Lung (tissue), 12 donors: ENCODE measurements around the gene DCTN5. TPM values are rescaled to one million over a fixed set of nuclear protein-coding genes. Genes with fewer than 3 reads are reported as not detected.

Experiments used
- ATAC-seq: fragments of 200-7000 bp; cut with Tn5 transposase; one replicate; pipeline ENCODE4 v1.9.1; 2020; ENCODE audit warnings: moderate number of reproducible peaks; ENCODE audit not compliant: insufficient read depth, low FRiP score
- DNase-seq, 3 donors: peaks; one replicate each; pipeline ENCODE4 v3.0.0-alpha.2; 2013 to 2017
- H3K27ac ChIP-seq, 2 donors: one replicate each; pipeline ENCODE4 v1.5.1; 2013; ENCODE audit warnings: mild to moderate bottlenecking in 2 of 2, moderate library complexity in 2 of 2, control low read depth in 1 of 2, inconsistent platforms in 1 of 2, low read depth in 1 of 2, low read length in 1 of 2
- H3K27me3 ChIP-seq, 3 donors: one replicate each; pipeline ENCODE4 v1.5.1; 2013; ENCODE audit warnings: low read length in 2 of 3; ENCODE audit not compliant: control insufficient read depth in 3 of 3, insufficient read depth in 3 of 3
- H3K36me3 ChIP-seq, 4 donors: one replicate each; pipeline ENCODE4 v1.5.1; 2013; ENCODE audit warnings: low read length in 4 of 4, mild to moderate bottlenecking in 1 of 4, moderate library complexity in 1 of 4; ENCODE audit not compliant: control insufficient read depth in 4 of 4, insufficient read depth in 4 of 4
- H3K4me1 ChIP-seq, 5 donors: one replicate each; pipeline ENCODE4 v1.5.1; 2013; ENCODE audit warnings: low read length in 5 of 5, mild to moderate bottlenecking in 2 of 5, moderate library complexity in 1 of 5; ENCODE audit not compliant: control insufficient read depth in 5 of 5, insufficient read depth in 5 of 5
- H3K4me3 ChIP-seq: one replicate; pipeline ENCODE4 v1.5.1; 2013; ENCODE audit warnings: mild to moderate bottlenecking, control low read depth, moderate library complexity
- H3K9ac ChIP-seq, 2 donors: one replicate each; pipeline ENCODE4 v1.5.1; 2013; ENCODE audit warnings: low read length in 2 of 2, control low read depth in 1 of 2; ENCODE audit not compliant: insufficient read depth in 1 of 2
- H3K9me3 ChIP-seq, 4 donors: one replicate each; pipeline ENCODE4 v1.5.1; 2013; ENCODE audit warnings: low read length in 3 of 4, mild to moderate bottlenecking in 1 of 4, moderate library complexity in 1 of 4; ENCODE audit not compliant: control insufficient read depth in 4 of 4, insufficient read depth in 3 of 4
- WGBS, 2 donors: extraction: QIAGEN DNeasy Blood & Tissue Kit; methylation state at CpG; one replicate each; pipeline ENCODE4 v1.1.7; 2013; 5-methylcytosine and 5-hydroxymethylcytosine counted together
- polyA plus RNA-seq, 2 donors: library from polyadenylated mRNA; stranded (reverse); fragments of 200-250 nt; gene quantifications; one replicate each; pipeline ENCODE4 v1.2.1, GENCODE V29; 2013
- total RNA-seq, 2 donors: library from RNA; depleted of rRNA in 1 of 2; stranded (reverse); fragments of >200 nt in 1 of 2; gene quantifications; one replicate each; pipeline ENCODE4 v1.2.1, GENCODE V29; 2014 to 2021
- TF ChIP-seq, protein P1 (sequence below): IDR thresholded peaks from 2 replicates; pipeline ENCODE4 v1.5.1; 2012; ENCODE audit warnings: mild to moderate bottlenecking; ENCODE audit errors: control extremely low read depth, extremely low read depth
- donor health status: control.
- donor health status: control.
- donor health status: Bipolar disorder and iron deficiency.
- donor health status: healthy.
- donor health status: DM: yes; HTN: yes; CAD: no.

Gene DCTN5
- total and polyA plus RNA-seq, 4 donors: 10.5 to 46.2 (median 34.7) TPM

DNA sequence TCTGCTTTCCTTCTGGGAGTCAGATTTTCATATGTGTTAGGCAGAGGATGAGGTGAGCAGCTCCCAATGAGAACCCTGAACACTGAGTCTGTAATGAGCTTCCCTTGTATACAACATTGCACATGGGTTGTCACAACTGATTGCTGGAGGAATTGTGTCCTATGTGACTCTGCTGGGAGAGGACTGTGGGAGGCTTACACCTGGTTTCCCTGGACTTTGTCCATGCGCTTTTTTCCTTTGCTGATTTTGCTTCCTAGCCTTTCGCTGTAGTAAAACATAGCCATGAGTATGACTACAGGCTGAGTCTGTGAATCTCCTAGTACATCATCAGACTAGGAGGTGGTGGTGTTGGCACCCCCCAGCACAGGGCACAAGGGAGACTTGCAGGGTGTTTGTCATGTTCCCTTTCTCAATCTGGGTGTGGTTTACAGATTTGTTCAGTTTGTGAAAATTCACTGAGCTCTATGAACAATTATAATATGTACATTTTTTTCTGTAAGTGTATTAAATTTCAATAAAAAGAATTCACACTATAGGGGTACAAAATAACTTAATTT is 35.7 kb downstream of the DCTN5 start:
- Histone ChIP-seq H3K4me3 (no peak overlapping the region), H3K4me1 (peaks cover 0 to 42% (median 8%) of the 10 kb centered on the region in 5 donors), H3K27me3 (no peaks in the 10 kb centered on the region), H3K9ac (no peak overlapping the region), H3K9me3 (no peaks in the 10 kb centered on the region), H3K36me3 (peaks cover 4 to 32% (median 14%) of the 10 kb centered on the region in 4 donors), H3K27ac (no peak overlapping the region)
- DNase-seq (no peak), ATAC-seq (no peak)
- WGBS, 2 donors: 96 to 100% methylated on average over 2 of the region's 2 CpGs
- TF ChIP-seq, protein P1, sequence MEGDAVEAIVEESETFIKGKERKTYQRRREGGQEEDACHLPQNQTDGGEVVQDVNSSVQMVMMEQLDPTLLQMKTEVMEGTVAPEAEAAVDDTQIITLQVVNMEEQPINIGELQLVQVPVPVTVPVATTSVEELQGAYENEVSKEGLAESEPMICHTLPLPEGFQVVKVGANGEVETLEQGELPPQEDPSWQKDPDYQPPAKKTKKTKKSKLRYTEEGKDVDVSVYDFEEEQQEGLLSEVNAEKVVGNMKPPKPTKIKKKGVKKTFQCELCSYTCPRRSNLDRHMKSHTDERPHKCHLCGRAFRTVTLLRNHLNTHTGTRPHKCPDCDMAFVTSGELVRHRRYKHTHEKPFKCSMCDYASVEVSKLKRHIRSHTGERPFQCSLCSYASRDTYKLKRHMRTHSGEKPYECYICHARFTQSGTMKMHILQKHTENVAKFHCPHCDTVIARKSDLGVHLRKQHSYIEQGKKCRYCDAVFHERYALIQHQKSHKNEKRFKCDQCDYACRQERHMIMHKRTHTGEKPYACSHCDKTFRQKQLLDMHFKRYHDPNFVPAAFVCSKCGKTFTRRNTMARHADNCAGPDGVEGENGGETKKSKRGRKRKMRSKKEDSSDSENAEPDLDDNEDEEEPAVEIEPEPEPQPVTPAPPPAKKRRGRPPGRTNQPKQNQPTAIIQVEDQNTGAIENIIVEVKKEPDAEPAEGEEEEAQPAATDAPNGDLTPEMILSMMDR: no peak

DNA sequence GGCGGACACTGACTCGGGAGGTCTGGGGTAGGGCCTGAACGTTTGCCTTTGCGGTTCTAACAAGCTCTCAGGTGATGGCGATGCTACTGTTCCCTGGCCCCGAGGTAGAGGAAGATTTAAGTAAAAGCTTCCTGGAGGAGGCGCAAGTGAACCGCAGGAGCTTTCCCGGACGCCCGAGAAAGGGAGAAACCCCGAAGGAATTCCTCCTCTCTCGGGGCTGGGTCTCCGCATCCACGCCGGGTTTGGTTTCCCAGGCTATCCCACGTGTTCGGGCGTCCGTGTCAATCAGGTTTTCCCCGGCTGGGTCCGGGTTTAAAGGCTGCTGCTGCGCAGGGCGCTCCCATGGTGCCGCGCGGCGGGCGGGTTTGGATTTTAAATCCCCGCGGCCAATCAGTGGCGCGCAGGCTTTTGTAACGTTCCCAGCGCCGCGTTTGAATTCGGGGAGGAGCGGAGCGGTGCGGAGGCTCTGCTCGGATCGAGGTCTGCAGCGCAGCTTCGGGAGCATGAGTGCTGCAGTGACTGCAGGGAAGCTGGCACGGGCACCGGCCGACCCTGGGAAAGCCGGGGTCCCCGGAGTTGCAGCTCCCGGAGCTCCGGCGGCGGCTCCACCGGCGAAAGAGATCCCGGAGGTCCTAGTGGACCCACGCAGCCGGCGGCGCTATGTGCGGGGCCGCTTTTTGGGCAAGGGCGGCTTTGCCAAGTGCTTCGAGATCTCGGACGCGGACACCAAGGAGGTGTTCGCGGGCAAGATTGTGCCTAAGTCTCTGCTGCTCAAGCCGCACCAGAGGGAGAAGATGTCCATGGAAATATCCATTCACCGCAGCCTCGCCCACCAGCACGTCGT is 37.4 kb downstream of the DCTN5 start, which contains the start of gene PLK1:
Gene PLK1 (plus strand): TSS at position 460 of the 844 bp plus-strand sequence. CDS start 44 bp downstream, at position 504.
- no peaks in the 10 kb centered on the region for H3K27me3 ChIP-seq
- DNase-seq (peak; percentile 88 to 91 (median 89)), ATAC-seq (peak; percentile 90)
- no peaks in the 10 kb centered on the region for H3K9me3 ChIP-seq
- peak within 1 kb of the TSS in 1 of 2 donors; percentile 24 for H3K9ac ChIP-seq
- TF ChIP-seq, protein P1: no peak
- peak within 1 kb of the TSS; percentile 51 for H3K4me3 ChIP-seq
- H3K4me1 ChIP-seq: peaks cover 0 to 37% (median 8%) of the 10 kb centered on the region in 5 donors
- H3K36me3 ChIP-seq: peaks cover 0 to 29% (median 19%) of the 10 kb centered on the region in 4 donors
- 1 to 2% methylated on average over 73 to 75 of the region's 75 CpGs for WGBS, 2 donors
- H3K27ac ChIP-seq: no peak within 1 kb of the TSS

DNA sequence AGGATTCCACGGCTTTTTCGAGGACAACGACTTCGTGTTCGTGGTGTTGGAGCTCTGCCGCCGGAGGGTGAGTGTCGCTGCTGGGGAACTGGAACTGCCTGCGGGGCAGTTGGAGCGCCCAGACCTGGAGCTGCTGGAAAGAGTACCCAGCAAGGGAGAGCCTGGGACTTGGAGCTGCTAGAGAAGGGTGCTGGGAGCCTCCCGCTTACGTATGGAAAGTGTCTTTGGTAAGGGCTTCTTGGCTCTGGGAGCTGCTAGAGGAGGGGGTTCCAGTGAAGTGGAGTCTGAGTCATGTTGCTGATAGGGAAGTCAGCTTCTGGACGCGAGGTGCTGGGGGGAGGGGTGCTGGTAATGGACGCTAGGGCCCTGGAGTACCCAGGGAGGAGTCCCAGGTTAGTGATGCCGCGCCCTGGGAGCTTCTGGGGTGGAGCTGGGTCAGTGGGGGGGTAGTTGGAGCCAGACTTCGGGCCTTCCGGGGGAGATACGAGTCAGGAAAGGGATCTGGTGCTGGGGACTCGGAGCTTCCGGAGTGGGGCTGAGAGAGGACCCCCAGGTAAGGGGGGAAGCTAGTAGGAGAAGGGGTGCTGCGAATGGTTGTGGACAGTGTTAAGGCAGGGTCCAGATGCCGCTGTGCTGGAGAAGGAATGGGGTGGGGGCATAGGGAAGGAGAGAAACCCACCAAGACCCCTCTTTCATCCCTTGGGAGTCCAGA is 38.2 kb downstream of the DCTN5 start:
- Histone ChIP-seq H3K36me3 (peaks cover 0 to 32% (median 23%) of the 10 kb centered on the region in 4 donors), H3K27ac (no peak overlapping the region), H3K4me1 (peaks cover 0 to 30% (median 8%) of the 10 kb centered on the region in 5 donors), H3K9me3 (no peaks in the 10 kb centered on the region), H3K4me3 (no peak overlapping the region), H3K27me3 (no peaks in the 10 kb centered on the region), H3K9ac (peak overlapping the region in 1 of 2 donors; percentile 47)
- 13 to 16% methylated on average over 24 of the region's 24 CpGs for WGBS, 2 donors
- peak in 2 of 3 donors; percentile 25 to 48 for DNase-seq
- TF ChIP-seq, protein P1: no peak
- no peak for ATAC-seq
